K562 (cell line): ENCODE measurements around the gene HDGFL2. TPM values are rescaled to one million over a fixed set of nuclear protein-coding genes. Genes with fewer than 3 reads are reported as not detected.

Experiments
- CBFA2T2 ChIP-seq: fragments of 450-650 bp; conservative IDR thresholded peaks from 2 replicates; pipeline ENCODE4 v1.6.1; 2017; ENCODE audit warnings: mild to moderate bottlenecking
- CBX1 ChIP-seq: sonication (generic); IDR thresholded peaks from 2 replicates; pipeline ENCODE4 v1.6.1; 2016; ENCODE audit warnings: antibody characterized with exemption, low read depth, mild to moderate bottlenecking
- CCNT2 ChIP-seq: IDR thresholded peaks from 2 replicates; pipeline ENCODE4 v1.6.1; 2011; ENCODE audit warnings: borderline replicate concordance, low read depth, mild to moderate bottlenecking, moderate library complexity, mixed read lengths, low read length; ENCODE audit not compliant: insufficient read length; ENCODE audit errors: extremely low read depth
- CREM ChIP-seq: IDR thresholded peaks from 2 replicates; pipeline ENCODE4 v1.6.1; 2014; ENCODE audit warnings: antibody characterized with exemption, low read depth
- ELF2 ChIP-seq: fragments of 250-450 bp; sonication (Bioruptor Pico); IDR thresholded peaks from 2 replicates; pipeline ENCODE4 v1.5.0; 2021; ENCODE audit warnings: mild to moderate bottlenecking
- HDAC1 ChIP-seq, 2 experiments: fragments of 450-650 bp; IDR thresholded peaks; 2 replicates each; pipeline ENCODE4 v1.6.1; 2016 to 2017; ENCODE audit warnings: inconsistent platforms in 1 of 2, mild to moderate bottlenecking in 1 of 2, moderate library complexity in 1 of 2
- L3MBTL2 ChIP-seq: fragments of 450-650 bp; IDR thresholded peaks from 2 replicates; pipeline ENCODE4 v1.6.1; 2016; ENCODE audit warnings: mild to moderate bottlenecking, moderate library complexity
- MED1 ChIP-seq: sonication (generic); formaldehyde crosslinking; IDR thresholded peaks from 2 replicates; pipeline ENCODE4 v1.8.1; 2023; ENCODE audit warnings: missing genetic modification reagents, borderline replicate concordance
- POLR2G ChIP-seq: fragments of 200-400 bp; formaldehyde crosslinking; IDR thresholded peaks from 2 replicates; pipeline ENCODE4 v1.6.1; 2017; ENCODE audit warnings: low read depth, mild to moderate bottlenecking, antibody characterized with exemption, low read length, moderate library complexity
- PRMT5 ChIP-seq: sonication (generic); formaldehyde crosslinking; IDR thresholded peaks from 2 replicates; pipeline ENCODE4 v1.5.0; 2020; ENCODE audit warnings: missing genetic modification reagents
- RB1 ChIP-seq: fragments of 450-650 bp; IDR thresholded peaks from 2 replicates; pipeline ENCODE4 v1.6.1; 2017; ENCODE audit warnings: low read depth, mild to moderate bottlenecking
- SRSF3 ChIP-seq: fragments of 200-400 bp; formaldehyde crosslinking; IDR thresholded peaks from 2 replicates; pipeline ENCODE4 v1.6.1; 2016; ENCODE audit warnings: mild to moderate bottlenecking, low read length, moderate library complexity; ENCODE audit not compliant: insufficient read depth
- TEAD4 ChIP-seq, 2 experiments: sonication (generic) in 1 of 2; formaldehyde crosslinking in 1 of 2; IDR thresholded peaks; 2 replicates each; pipeline versions ENCODE4 v1.6.1 to v1.8.0; 2012 to 2022; ENCODE audit warnings: borderline replicate concordance in 1 of 2, inconsistent platforms in 1 of 2, low read length in 1 of 2, mild to moderate bottlenecking in 1 of 2, missing genetic modification reagents in 1 of 2
- ZSCAN29 ChIP-seq: fragments of 450-650 bp; IDR thresholded peaks from 2 replicates; pipeline ENCODE4 v1.6.1; 2017
- polyA plus RNA-seq, 8 experiments: library from polyadenylated mRNA; depleted of rRNA in 4 of 8; stranded (reverse) in 5 of 8; unstranded in 3 of 8; fragments of >200 nt; fragmentation: Nextera tagmentation in 2 of 8; fragmentation: Illumina TruSeq in 1 of 8; extraction: Ambion mirVana in 2 of 8; extraction: Trizol in 1 of 8; gene quantifications; 2 replicates each; pipeline versions ENCODE4 v1.2.1 to v1.2.3, GENCODE V29; 2011 to 2014; ENCODE audit warnings: inconsistent platforms in 1 of 8, missing spikeins in 1 of 8
- total RNA-seq, 7 experiments: library from RNA; depleted of rRNA in 6 of 7; stranded (reverse); fragments of >200 nt in 6 of 7; fragmentation: Illumina TruSeq in 2 of 7; extraction: Trizol in 2 of 7; gene quantifications; 2 replicates each; pipeline versions ENCODE4 v1.2.1 to v1.2.3, GENCODE V29; 2011 to 2021; ENCODE audit warnings: low replicate concordance in 1 of 7
- TF ChIP-seq, protein P1 (sequence below): fragments of 450-650 bp; IDR thresholded peaks from 2 replicates; pipeline ENCODE4 v1.6.1; 2018; ENCODE audit warnings: mild to moderate bottlenecking, low read depth; ENCODE audit not compliant: partially characterized antibody
- TF ChIP-seq, protein P2 (sequence below): fragments of 200-800 bp; sonication (Bioruptor generic); IDR thresholded peaks from 2 replicates; pipeline ENCODE4 v1.6.1; 2017; ENCODE audit warnings: missing genetic modification characterization, missing compliant biosample characterization
- TF ChIP-seq, protein P3 (sequence below): fragments of 450-650 bp; IDR thresholded peaks from 2 replicates; pipeline ENCODE4 v1.7.1; 2018; ENCODE audit warnings: mild to moderate bottlenecking, low read depth; ENCODE audit not compliant: partially characterized antibody
- TF ChIP-seq, protein P4 (sequence below): sonication (generic); formaldehyde crosslinking; IDR thresholded peaks from 2 replicates; pipeline ENCODE4 v1.8.1; 2023; ENCODE audit warnings: mild to moderate bottlenecking, missing genetic modification reagents

The HDGFL2 gene
- total and polyA plus RNA-seq, 9 of the 15 experiments (the other 6 are each of a cell fraction or from before 2014, with no cell fraction given): 0.13 to 61.7 (median 16.0) TPM

DNA sequence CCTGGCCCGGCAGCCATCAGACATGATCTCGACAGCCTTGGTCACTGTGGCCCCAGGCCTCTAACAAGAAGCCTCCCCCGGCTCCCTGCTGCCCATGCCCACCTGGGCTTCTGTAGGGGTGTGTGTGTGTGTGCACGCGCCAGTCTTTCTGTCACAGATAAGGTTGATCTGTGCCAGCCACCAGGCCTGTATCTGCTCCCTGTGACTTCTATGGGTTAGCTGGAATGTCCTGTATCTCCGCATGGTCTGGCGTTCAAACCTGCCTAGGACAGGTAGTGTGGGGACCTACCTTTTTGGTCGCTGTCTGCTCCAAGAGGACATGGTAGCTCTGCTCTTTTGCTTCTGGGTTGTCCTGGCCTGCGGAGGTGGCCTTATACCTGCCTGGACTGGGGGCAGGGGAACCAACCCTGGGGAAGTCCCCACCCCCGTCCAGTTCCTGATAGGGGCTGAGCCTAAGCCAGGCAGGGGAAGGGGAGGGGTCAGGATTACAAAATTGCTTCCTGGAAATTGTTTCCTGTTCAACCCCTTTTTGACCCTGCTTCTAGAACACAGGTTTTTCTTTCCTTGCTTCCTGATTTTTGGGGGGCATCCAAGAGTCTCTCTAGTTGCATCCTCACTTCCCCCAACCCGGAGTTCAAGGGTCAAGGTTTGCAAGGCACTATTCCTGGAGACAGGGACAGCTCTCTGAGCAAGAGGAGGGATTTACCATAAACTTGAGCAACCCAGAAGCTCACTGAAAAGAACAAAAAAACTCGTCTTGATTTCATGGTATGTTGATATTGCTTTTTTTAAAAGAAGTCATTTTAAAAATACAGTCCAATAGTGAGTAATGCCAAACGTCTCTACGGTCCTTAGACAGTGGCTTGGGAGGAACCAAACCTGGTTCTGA, 67.8 kb downstream of the HDGFL2 start, which contains the start of gene LRG1 (continued):
- TF ChIP-seq CBFA2T2: 0 out of 2 replicates have a peak, but pooled peaks have one; percentile 37
- peak; percentile 76 for TF ChIP-seq ELF2
- TF ChIP-seq, protein P1, sequence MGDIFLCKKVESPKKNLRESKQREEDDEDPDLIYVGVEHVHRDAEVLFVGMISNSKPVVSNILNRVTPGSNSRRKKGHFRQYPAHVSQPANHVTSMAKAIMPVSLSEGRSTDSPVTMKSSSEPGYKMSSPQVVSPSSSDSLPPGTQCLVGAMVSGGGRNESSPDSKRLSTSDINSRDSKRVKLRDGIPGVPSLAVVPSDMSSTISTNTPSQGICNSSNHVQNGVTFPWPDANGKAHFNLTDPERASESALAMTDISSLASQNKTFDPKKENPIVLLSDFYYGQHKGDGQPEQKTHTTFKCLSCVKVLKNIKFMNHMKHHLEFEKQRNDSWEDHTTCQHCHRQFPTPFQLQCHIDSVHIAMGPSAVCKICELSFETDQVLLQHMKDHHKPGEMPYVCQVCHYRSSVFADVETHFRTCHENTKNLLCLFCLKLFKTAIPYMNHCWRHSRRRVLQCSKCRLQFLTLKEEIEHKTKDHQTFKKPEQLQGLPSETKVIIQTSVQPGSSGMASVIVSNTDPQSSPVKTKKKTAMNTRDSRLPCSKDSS: no peak
- TF ChIP-seq POLR2G: peak; percentile 52
- TF ChIP-seq RB1: no peak
- no peak for TF ChIP-seq MED1 (CRISPR knock-in tag)
- TF ChIP-seq, protein P2, sequence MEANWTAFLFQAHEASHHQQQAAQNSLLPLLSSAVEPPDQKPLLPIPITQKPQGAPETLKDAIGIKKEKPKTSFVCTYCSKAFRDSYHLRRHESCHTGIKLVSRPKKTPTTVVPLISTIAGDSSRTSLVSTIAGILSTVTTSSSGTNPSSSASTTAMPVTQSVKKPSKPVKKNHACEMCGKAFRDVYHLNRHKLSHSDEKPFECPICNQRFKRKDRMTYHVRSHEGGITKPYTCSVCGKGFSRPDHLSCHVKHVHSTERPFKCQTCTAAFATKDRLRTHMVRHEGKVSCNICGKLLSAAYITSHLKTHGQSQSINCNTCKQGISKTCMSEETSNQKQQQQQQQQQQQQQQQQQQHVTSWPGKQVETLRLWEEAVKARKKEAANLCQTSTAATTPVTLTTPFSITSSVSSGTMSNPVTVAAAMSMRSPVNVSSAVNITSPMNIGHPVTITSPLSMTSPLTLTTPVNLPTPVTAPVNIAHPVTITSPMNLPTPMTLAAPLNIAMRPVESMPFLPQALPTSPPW (CRISPR knock-in tag): peak; percentile 77
- TF ChIP-seq PRMT5 (CRISPR knock-in tag): no peak
- peak; percentile 12; the same call in 1 of the 2 replicates for TF ChIP-seq CREM
- peak in 1 of 2 experiments; percentile 72; a peak in 2 of 4 replicates for TF ChIP-seq HDAC1 (IDR thresholded peaks at IDR 0.05)
- TF ChIP-seq TEAD4 (IDR thresholded peaks at IDR 0.05; ENCODE audit: low read length): peak; percentile 39
- TF ChIP-seq TEAD4 (CRISPR knock-in tag; IDR thresholded peaks at IDR 0.05; ENCODE audit: borderline replicate concordance): no peak
- TF ChIP-seq, protein P3, sequence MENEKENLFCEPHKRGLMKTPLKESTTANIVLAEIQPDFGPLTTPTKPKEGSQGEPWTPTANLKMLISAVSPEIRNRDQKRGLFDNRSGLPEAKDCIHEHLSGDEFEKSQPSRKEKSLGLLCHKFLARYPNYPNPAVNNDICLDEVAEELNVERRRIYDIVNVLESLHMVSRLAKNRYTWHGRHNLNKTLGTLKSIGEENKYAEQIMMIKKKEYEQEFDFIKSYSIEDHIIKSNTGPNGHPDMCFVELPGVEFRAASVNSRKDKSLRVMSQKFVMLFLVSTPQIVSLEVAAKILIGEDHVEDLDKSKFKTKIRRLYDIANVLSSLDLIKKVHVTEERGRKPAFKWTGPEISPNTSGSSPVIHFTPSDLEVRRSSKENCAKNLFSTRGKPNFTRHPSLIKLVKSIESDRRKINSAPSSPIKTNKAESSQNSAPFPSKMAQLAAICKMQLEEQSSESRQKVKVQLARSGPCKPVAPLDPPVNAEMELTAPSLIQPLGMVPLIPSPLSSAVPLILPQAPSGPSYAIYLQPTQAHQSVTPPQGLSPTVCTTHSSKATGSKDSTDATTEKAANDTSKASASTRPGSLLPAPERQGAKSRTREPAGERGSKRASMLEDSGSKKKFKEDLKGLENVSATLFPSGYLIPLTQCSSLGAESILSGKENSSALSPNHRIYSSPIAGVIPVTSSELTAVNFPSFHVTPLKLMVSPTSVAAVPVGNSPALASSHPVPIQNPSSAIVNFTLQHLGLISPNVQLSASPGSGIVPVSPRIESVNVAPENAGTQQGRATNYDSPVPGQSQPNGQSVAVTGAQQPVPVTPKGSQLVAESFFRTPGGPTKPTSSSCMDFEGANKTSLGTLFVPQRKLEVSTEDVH: peak; percentile 21
- TF ChIP-seq CCNT2: no peak
- no peak for TF ChIP-seq SRSF3
- peak; percentile 31; the same call in 1 of the 2 replicates for TF ChIP-seq CBX1
- TF ChIP-seq, protein P4, sequence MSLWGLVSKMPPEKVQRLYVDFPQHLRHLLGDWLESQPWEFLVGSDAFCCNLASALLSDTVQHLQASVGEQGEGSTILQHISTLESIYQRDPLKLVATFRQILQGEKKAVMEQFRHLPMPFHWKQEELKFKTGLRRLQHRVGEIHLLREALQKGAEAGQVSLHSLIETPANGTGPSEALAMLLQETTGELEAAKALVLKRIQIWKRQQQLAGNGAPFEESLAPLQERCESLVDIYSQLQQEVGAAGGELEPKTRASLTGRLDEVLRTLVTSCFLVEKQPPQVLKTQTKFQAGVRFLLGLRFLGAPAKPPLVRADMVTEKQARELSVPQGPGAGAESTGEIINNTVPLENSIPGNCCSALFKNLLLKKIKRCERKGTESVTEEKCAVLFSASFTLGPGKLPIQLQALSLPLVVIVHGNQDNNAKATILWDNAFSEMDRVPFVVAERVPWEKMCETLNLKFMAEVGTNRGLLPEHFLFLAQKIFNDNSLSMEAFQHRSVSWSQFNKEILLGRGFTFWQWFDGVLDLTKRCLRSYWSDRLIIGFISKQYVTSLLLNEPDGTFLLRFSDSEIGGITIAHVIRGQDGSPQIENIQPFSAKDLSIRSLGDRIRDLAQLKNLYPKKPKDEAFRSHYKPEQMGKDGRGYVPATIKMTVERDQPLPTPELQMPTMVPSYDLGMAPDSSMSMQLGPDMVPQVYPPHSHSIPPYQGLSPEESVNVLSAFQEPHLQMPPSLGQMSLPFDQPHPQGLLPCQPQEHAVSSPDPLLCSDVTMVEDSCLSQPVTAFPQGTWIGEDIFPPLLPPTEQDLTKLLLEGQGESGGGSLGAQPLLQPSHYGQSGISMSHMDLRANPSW: peak; percentile 92; the same call in 1 of the 2 replicates
- 0 out of 2 replicates have a peak, but pooled peaks have one; percentile 18 for TF ChIP-seq L3MBTL2
- TF ChIP-seq ZSCAN29: no peak
